Measurements from ENCODE around the gene DCST1.

DNA sequence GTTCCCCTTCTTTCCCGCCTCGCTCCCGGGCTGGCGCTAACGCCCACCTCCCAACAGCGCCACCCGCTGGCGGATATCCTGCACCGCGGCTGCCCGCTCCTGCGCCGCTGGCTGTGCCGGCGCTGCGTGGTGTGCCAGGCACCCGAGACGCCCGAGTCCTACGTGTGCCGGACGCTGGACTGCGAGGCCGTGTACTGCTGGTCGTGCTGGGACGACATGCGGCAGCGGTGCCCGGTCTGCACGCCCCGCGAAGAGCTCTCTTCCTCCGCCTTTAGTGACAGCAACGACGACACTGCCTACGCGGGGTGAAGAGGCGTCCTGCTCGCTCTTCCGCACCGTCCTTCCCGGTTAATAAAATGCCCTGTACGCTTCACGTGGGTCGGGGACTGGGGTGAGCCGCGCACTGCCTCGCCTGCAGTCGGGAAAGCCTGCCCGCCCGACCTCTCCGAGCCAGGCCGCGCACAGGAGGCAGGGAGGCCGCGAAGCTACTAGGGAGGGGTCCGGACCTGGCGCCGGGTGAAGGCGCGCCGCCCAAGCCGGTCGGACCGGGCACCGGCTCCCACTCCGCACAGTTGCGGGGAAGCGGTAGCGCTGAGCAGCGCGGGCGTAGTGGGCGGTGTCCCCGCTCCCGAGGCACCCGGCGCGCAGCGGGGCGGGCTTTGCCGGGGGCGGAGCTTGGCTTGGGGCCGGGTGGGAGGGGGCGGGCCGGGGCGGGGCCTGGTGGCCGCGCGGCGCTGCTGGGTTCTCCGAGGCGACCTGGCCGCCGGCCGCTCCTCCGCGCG is 17.1 kb downstream of the DCST1 start, which contains the start of gene ADAM15:
- TF ChIP-seq YY1 (IDR thresholded peaks at IDR 0.05; ENCODE audit: insufficient read depth, insufficient read length) = no peak
- TF ChIP-seq ZNF274 (IDR thresholded peaks at IDR 0.05; ENCODE audit: low read depth, low read length) = no peak
- TF ChIP-seq SUZ12 (IDR thresholded peaks at IDR 0.05; ENCODE audit: extremely low read depth, insufficient read depth, insufficient read length) = no peak
